AG20443 (cell line): ENCODE results near the gene BBS9.
A peak's percentile ranks its signal among the peaks of the same experiment; 100 is the strongest.

Experiments
- DNase-seq: peaks from one replicate; pipeline ENCODE4 v3.0.0; 2012; ENCODE audit warnings: low spot score, mixed read lengths

BBS9 gene

DNA sequence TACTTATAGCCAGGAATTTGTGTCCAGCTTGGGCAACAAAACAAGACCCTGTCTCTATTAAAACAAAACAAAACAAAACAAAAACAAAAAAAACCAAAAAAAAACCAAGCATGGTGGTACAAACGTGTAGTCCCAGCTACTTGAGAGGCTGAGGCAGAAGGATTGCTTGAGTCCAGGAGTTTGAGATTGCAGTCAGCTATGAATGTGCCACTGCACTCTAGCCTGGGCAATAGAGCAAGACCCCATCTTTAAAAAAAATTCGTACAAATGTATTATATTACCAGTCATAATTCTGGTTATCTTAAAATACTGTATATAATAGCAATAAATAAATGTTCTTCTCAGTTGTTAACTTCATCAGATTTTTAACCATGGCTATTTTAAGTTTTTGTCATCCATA lies 2.3 kb upstream of the BBS9 start:
- DNase-seq: no peak

GRCh38 chr7:33128631-33128989 lies 754 bp upstream of the BBS9 start:
- no peak for DNase-seq

DNA sequence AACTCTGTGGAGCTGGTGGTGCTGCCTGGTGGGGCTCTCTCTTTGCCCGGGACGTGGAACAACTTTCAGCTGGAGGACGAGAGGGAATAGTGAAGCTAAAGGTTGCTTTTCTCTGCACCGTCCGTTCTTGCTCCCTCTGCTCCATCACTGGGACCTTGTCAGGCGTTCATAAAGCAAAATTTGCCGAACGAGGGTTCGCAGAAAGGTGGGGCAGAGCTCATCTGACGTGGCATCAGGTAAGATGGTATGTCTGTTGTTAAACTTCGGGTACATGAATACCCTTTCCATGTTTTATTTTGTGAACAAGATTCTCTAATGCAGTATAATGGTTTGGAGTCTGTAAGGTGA lies 416 bp downstream of the BBS9 start:
- DNase-seq: peak; percentile 31

GRCh38 chr7:33130184-33130583 lies 820 bp downstream of the BBS9 start:
- peak; percentile 20 for DNase-seq

DNA sequence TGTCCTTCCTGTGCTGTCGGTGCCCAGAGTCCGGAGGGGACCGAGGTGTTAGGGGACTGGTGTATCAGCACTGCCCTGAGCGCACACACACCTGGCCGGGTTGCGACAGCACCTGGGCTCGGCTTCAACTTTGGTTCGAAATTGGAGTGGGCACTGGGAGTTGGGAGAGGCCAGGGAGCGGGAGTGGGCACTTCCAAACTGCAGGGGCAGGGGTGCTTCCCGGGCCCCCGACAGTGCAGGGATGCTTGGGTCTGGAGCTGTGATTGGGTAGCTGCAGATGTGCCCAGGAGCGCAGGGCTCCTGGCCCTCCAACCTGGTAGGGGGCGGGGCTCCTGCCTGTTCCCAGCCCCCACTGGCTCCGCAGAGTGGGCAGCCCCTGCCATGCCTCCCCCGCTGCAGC lies 7.7 kb downstream of the BBS9 start:
- no peak for DNase-seq

- no peak for DNase-seq
Observed at GRCh38 chr7:33142585-33142984, 13.2 kb downstream of the BBS9 start.

DNA sequence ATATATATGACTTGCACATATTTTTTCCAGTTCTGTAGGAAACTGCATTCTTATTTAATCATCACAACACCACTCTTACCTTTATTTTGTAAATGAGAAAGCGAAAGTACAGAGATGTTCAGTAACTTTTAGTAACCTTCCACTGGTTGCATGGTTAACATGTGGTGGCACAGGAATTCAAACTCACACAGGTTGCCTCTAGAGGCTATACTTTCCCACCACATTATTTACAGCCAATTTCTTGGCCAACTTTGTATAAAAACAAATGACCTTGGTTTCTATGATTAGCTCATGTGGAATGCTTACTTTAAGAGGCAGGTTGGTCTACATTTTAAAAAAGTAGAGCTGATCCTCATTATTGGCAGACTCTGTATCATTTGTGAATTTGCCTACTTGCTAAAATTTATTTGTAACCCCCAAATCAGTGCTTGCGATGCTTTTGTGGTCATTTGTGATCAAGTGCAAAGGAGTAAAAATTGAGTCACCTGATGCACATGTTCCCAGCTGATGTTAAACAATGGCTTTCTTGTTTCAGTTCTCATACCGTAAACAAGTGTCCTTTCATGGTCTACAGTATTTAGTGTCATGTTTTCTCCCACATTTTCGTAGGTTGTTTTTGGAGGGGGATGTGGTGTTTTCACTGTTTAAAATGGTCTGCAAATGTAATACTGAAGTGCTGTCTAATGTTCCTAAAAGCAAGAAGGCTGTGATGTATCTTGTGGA lies 14.8 kb downstream of the BBS9 start:
- no peak for DNase-seq

DNA sequence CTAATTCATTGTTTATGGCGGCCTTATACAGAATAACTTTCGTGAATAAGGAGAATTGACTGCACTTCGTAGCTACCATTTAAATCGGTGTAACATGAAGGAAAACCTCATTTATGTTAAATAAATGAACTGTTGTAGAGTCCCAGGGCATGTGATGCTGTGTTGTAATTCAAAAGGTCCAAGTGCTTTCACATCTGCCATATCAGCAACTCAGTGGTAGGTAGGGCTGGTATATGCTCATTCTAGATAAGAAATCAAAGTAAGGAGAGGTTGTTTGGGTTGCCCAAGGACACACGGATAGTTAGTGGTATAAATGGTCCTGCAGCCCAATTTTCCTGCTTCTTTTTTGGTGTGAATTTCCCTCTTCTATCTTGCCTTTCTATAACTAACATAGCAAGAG lies 15.8 kb downstream of the BBS9 start:
- no peak for DNase-seq

GRCh38 chr7:33152087-33152486 lies 22.7 kb downstream of the BBS9 start:
- DNase-seq: no peak

DNA sequence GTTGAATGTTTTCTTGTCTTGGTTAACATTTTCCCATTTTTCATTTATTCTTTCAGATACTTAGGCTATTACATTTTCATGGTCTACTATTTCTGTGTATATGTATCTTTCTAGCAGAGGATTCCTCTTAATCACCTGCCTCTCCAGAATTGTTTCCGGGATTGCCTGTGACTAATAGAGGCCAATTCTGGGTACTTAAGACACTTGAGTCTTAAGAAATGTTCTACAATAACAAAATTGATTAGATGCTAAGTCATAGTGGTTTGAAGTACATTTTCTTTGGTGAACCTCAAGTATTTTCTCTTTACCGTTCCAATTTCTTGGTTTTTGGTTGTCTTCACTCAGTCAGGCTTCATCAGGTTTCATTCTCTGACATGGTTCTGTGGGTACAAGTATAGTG lies 26.4 kb downstream of the BBS9 start:
- no peak for DNase-seq

DNA sequence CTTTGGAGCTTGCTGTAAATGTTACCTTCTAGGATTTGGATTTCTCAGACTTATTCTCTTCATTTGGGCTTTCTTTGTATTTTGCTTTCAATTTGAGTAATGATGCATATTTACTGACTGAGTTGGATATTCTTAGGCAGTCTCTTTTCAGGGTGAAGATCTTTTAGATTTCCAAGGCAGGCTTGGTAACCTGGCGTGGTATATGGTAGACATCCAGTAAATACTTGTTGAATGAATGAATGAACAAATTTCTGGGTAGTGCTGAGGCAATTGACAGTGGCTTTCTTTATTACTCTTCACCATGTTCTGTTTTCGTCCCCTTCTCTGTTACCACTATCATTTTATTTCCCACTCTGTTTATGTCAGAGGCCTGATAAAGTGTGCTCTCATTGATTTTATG lies 27.1 kb downstream of the BBS9 start:
- DNase-seq: no peak

DNA sequence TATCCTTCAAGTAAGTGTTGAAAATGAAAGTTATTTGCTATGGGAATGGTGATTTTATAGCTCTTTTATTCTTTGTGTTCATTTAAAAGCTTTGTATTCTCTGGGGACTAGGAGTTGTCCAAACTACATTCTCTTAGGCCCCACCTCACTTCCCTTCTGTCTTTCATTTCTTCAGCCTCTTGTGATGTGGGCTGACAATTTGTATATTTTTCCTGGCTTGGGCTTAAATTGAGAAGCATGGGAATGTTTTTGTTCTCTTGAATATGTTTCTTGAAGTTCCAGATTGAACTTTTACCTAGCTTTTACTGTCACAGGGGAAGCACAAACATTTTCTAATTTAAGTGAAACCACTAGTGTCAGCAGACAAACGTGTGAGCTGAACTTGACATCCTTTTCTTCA lies 27.9 kb downstream of the BBS9 start:
- DNase-seq: no peak

DNA sequence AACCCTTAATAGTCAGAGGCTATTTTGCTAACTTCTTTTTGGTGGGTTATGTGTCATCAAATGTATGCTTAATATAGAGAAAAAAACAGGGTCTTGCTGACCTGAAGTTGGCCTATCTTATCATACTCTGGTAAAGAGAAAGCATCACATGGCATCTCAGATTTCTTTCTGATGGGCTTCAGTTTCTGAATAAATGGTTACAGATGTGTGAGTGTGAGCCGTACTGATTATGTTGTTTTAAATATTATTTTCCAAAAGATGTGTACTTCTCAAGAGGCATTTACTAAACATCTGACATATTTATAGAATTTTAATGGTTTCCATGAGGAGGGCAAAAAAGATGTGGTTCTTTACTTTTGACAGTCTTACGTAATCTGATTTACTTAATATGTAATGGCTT lies 28.4 kb downstream of the BBS9 start:
- no peak for DNase-seq

DNA sequence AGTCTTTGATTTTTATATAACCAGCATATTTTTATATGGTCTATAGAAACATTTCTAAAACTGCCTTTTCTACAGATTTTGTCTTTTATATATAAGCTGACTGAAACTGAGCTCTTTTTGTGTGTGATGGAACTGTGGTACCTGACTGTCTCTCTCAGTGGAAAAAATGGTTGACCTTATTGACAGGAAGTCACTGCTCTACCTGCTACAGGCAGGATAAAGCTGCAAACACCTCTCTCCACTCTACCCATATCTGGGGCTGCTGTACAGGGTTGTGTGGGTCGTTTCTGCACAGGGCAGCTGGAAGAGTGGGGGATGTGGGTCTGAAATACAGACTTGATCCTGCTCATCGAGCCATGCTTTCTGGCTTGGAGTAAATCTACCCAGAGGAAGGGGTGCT lies 48.5 kb downstream of the BBS9 start:
- DNase-seq: no peak

GRCh38 chr7:33179519-33179918 lies 50.2 kb downstream of the BBS9 start:
- no peak for DNase-seq

DNA sequence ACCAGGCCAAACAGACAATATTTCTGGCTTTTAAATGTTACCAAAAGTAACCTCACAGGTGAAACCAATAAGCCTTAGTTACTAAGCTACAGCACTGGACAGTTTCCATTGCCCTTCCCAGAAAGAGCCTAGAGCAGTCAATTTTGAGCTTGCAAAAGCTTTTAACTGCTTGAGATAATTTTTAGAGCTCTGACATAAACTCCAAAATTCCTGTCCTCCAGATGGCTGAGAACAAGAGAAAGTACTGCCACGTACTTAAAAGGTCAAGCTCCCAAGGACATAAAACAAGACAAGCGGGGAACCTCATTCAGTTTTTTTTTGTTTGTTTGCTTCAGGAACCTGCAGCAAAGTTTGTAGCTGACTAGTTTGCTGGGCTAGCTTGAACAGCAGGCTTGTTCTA lies 54.1 kb downstream of the BBS9 start:
- no peak for DNase-seq

DNA sequence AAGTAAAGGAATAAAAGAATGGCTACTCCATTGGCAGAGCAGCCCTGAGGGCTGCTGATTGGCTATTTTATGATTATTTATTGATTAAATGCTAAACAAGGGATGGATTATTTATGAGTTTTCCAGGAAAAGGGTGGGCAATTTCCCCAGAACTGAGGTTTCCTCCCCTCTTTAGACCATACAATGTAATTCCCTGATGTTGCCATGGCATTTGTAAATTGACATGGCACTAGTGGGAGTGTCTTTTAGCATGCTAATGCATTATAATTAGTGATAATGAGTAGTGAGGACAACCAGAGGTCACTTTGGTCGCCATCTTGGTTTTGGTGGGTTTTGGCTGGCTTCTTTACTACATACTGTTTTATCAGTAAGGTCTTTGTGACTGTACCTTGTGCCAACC lies 55.5 kb downstream of the BBS9 start:
- no peak for DNase-seq

DNA sequence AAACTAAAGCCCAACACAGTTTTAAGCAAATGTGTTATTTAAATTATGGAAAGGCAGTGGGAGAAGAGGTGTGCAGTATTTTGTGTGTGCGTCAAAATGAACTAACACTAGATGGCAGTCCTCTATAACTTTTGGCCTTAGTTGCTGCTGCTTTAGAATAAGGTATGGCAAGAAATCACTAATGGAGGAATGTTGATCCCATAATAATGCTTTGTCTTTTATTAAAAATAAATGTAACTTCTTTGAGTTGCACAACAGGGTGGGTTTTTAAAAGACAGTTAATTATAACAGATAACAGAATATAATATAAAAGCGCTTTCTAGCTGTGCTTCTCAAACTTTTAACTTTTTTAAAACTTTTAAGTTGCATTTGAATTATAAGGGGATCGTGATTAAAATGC lies 56.4 kb downstream of the BBS9 start:
- peak; percentile 49 for DNase-seq

DNA sequence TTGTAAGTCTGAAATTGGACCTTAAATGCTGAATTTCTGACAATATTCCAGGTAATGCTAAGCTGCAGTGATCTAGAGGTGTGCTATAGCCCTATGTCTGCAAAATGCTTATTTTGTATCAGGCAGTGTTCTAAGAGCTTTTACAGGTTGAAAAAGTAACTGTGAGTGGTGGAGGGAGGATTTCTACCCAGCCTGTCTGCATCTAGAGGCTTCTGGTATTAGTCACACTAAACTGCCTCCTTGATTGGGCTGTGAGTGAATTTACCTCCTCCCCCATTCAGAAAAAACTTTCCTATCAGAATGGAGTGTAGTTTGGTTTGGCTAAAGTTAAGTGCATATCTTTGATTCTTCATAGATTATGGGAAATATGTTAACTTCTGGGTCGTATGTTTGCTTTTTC lies 56.8 kb downstream of the BBS9 start:
- peak; percentile 49 for DNase-seq

DNA sequence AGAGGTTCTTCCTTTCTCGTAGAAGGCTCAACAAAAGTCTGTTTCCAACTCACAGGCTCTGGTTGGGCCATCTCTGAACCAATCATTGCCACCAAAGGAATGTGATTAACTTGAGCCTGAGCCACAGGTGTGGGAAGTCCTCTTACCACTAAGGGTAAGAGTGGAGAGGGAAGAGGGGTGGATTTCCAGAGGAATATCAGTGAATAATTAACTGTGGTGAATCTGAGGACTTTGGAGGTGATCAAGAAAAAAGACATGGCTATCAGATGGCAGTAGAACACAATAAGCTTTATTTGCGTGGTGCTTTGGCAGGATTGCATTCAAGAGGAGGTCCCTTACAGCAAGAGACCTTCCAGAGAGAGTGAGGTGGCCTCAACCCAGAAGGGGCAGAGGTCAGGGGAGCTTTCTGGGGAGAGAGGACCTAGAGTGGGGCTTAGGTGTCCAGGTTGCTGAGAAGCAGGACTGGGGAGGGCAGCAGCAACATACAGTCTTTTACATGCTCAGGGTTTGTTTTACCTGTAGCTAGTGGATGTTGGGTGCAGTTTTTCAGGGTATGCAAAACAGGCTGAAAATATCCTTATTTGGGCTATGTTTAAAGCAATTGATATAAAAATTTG lies 61.4 kb downstream of the BBS9 start:
- no peak for DNase-seq

- DNase-seq: no peak
Observed at GRCh38 chr7:33191340-33191739, 62.0 kb downstream of the BBS9 start.

DNA sequence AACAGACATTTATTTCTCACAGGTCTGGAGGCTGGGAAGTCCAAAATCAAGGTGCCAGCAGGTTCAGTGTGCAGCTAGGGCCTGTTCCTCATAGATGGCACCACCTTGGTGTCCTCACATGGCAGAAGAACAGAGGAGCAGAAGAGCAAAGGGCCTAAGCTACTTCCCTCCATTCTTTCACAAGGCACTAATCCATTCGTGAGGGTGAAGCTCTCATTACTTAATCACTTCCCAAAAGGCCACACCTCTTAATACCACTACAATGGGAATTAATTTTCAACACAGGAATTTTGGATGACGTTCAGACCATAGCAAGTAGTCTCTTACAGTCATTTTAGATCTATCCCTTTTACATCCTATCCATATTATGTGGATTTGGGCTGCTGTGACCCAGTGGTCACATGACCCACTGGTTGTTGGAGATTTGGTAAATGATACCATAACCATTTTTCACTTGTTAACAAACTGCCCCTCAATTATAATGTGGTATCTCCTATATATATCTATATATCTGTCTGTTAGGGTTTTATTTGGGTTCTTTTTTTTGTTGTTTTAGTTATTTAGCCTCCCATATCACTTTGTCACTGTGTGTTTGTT lies 63.4 kb downstream of the BBS9 start:
- DNase-seq: no peak

- no peak for DNase-seq
Observed at GRCh38 chr7:33193308-33193864, 64.0 kb downstream of the BBS9 start.

GRCh38 chr7:33195264-33195663 lies 65.9 kb downstream of the BBS9 start:
- peak; percentile 54 for DNase-seq
